HepG2 (cell line): ENCODE measurements around the gene TOR1B. TPM values are rescaled to one million over a fixed set of nuclear protein-coding genes. Genes with fewer than 3 reads are reported as not detected.

Experiments used
- CAMTA2 ChIP-seq: sonication (generic); formaldehyde crosslinking; IDR thresholded peaks from 2 replicates; pipeline ENCODE4 v1.4.0; 2020; ENCODE audit warnings: mild to moderate bottlenecking, missing genetic modification reagents, borderline replicate concordance
- CENPT ChIP-seq: sonication (generic); formaldehyde crosslinking; IDR thresholded peaks from 2 replicates; pipeline ENCODE4 v1.8.0; 2022; ENCODE audit warnings: low read depth, mild to moderate bottlenecking, moderate library complexity, missing genetic modification reagents
- ELF1 ChIP-seq: sonication (generic); formaldehyde crosslinking; IDR thresholded peaks from 2 replicates; pipeline ENCODE4 v1.4.0; 2020; ENCODE audit warnings: missing genetic modification reagents
- FOXA3 ChIP-seq: IDR thresholded peaks from 2 replicates; pipeline ENCODE4 v1.6.1; 2016; ENCODE audit warnings: missing genetic modification reagents, missing compliant biosample characterization
- FOXO1 ChIP-seq: sonication (generic); formaldehyde crosslinking; IDR thresholded peaks from 2 replicates; pipeline ENCODE4 v1.4.0; 2020; ENCODE audit warnings: missing genetic modification reagents
- FOXP4 ChIP-seq: sonication (generic); formaldehyde crosslinking; IDR thresholded peaks from 2 replicates; pipeline ENCODE4 v1.4.0; 2020; ENCODE audit warnings: missing genetic modification reagents
- IKZF5 ChIP-seq: IDR thresholded peaks from 2 replicates; pipeline ENCODE4 v1.6.1; 2018; ENCODE audit warnings: missing genetic modification reagents, mild to moderate bottlenecking, missing compliant biosample characterization
- IRF2 ChIP-seq: IDR thresholded peaks from 2 replicates; pipeline ENCODE4 v1.6.1; 2018; ENCODE audit warnings: missing genetic modification reagents, missing compliant biosample characterization
- IRX3 ChIP-seq: sonication (generic); formaldehyde crosslinking; IDR thresholded peaks from 2 replicates; pipeline ENCODE4 v1.8.1; 2023; ENCODE audit warnings: mild to moderate bottlenecking, low read depth, missing genetic modification reagents, borderline replicate concordance
- KAT8 ChIP-seq: IDR thresholded peaks from 2 replicates; pipeline ENCODE4 v1.6.1; 2016; ENCODE audit warnings: missing genetic modification reagents, missing compliant biosample characterization
- MAZ ChIP-seq, 2 experiments: sonication (generic) in 1 of 2; formaldehyde crosslinking in 1 of 2; IDR thresholded peaks; 2 replicates each; pipeline versions ENCODE4 v1.5.0 to v1.6.1; 2012 to 2020; ENCODE audit warnings: low read depth in 2 of 2, mild to moderate bottlenecking in 2 of 2, borderline replicate concordance in 1 of 2, improper control_type of control experiment in 1 of 2, low read length in 1 of 2, missing genetic modification reagents in 1 of 2, moderate library complexity in 1 of 2
- POGZ ChIP-seq: sonication (generic); formaldehyde crosslinking; IDR thresholded peaks from 2 replicates; pipeline ENCODE4 v1.4.0; 2020; ENCODE audit warnings: mild to moderate bottlenecking, missing genetic modification reagents
- RARA ChIP-seq: IDR thresholded peaks from 2 replicates; pipeline ENCODE4 v1.6.1; 2016; ENCODE audit warnings: missing genetic modification reagents, missing compliant biosample characterization
- SMAD9 ChIP-seq: sonication (generic); formaldehyde crosslinking; IDR thresholded peaks from 2 replicates; pipeline ENCODE4 v1.5.1; 2020; ENCODE audit warnings: mild to moderate bottlenecking, missing genetic modification reagents
- TAF1 ChIP-seq: sonication (generic); formaldehyde crosslinking; IDR thresholded peaks from 2 replicates; pipeline ENCODE4 v1.4.0; 2020; ENCODE audit warnings: missing genetic modification reagents
- THAP9 ChIP-seq: sonication (generic); formaldehyde crosslinking; IDR thresholded peaks from 2 replicates; pipeline ENCODE4; 2020; ENCODE audit warnings: missing genetic modification reagents, mild to moderate bottlenecking, borderline replicate concordance
- UBTF ChIP-seq: sonication (generic); formaldehyde crosslinking; IDR thresholded peaks from 2 replicates; pipeline ENCODE4 v1.4.0; 2020; ENCODE audit warnings: mild to moderate bottlenecking, missing genetic modification reagents
- XRCC5 ChIP-seq: fragments of 200-400 bp; formaldehyde crosslinking; optimal IDR thresholded peaks from 2 replicates; pipeline ENCODE3; 2017; ENCODE audit warnings: mild to moderate bottlenecking, low read length
- ZNF790 ChIP-seq: sonication (generic); formaldehyde crosslinking; IDR thresholded peaks from 2 replicates; pipeline ENCODE4 v1.8.0; 2022; ENCODE audit warnings: missing genetic modification reagents, mild to moderate bottlenecking, borderline replicate concordance
- ZNF891 ChIP-seq: sonication (generic); formaldehyde crosslinking; IDR thresholded peaks from 2 replicates; pipeline ENCODE4 v1.5.0; 2020; ENCODE audit warnings: mild to moderate bottlenecking, missing genetic modification reagents
- polyA plus RNA-seq, 8 experiments: library from polyadenylated mRNA; depleted of rRNA in 3 of 8; stranded (reverse) in 7 of 8; unstranded in 1 of 8; fragments of >200 nt; fragmentation: Illumina TruSeq in 4 of 8; extraction: Trizol in 4 of 8; gene quantifications; 2 replicates each; pipeline versions ENCODE4 v1.2.1 to v1.2.3, GENCODE V29; 2011 to 2016; ENCODE audit warnings: low read depth in 4 of 8, missing spikeins in 1 of 8, mixed read lengths in 1 of 8; ENCODE audit not compliant: insufficient read depth in 1 of 8
- total RNA-seq, 5 experiments: library from RNA; depleted of rRNA; stranded (reverse); fragments of >200 nt; fragmentation: Illumina TruSeq; extraction: Trizol; gene quantifications; 2 replicates each; pipeline ENCODE4 v1.2.3, GENCODE V29; 2016; ENCODE audit warnings: low read depth in 1 of 5

The TOR1B gene
- total and polyA plus RNA-seq, 2 of the 13 experiments (the other 11 are each of a cell fraction or from before 2014, with no cell fraction given), result 18.1 to 21.3 TPM

GRCh38 chr9:129802833-129803675 lies at the start of gene TOR1B (continued):
- peak; percentile 70; the same call in 1 of the 2 replicates for TF ChIP-seq ZNF891 (CRISPR knock-in tag)
- TF ChIP-seq UBTF (CRISPR knock-in tag), result peak; percentile 92
- peak; percentile 36 for TF ChIP-seq XRCC5
- TF ChIP-seq FOXA3 (CRISPR knock-in tag), result peak; percentile 42
- 0 out of 2 replicates have a peak, but pooled peaks have one; percentile 44 for TF ChIP-seq IRX3 (CRISPR knock-in tag)
- peak; percentile 84 for TF ChIP-seq ELF1 (CRISPR knock-in tag)
- TF ChIP-seq RARA (CRISPR knock-in tag), result 0 out of 2 replicates have a peak, but pooled peaks have one; percentile 22
- peak; percentile 88 for TF ChIP-seq KAT8 (CRISPR knock-in tag)
- TF ChIP-seq CAMTA2 (CRISPR knock-in tag), result no peak
- peak; percentile 85 for TF ChIP-seq TAF1 (CRISPR knock-in tag)
- TF ChIP-seq IKZF5 (CRISPR knock-in tag), result peak; percentile 49
- no peak for TF ChIP-seq POGZ
- peak; percentile 18; the same call in 1 of the 2 replicates for TF ChIP-seq FOXP4 (CRISPR knock-in tag)
- peak; percentile 77; the same call in 1 of the 2 replicates for TF ChIP-seq IRF2 (CRISPR knock-in tag)
- no peak; the same call in 1 of the 2 replicates for TF ChIP-seq MAZ (IDR thresholded peaks at IDR 0.05; ENCODE audit: borderline replicate concordance, low read depth, low read length)
- peak; percentile 60 for TF ChIP-seq MAZ (CRISPR knock-in tag; IDR thresholded peaks at IDR 0.05; ENCODE audit: low read depth)
- peak; percentile 59; the same call in 1 of the 2 replicates for TF ChIP-seq FOXO1 (CRISPR knock-in tag)
- peak; percentile 60; the same call in 1 of the 2 replicates for TF ChIP-seq ZNF790 (CRISPR knock-in tag)
- no peak for TF ChIP-seq SMAD9
- TF ChIP-seq THAP9 (CRISPR knock-in tag), result no peak
- TF ChIP-seq CENPT (CRISPR knock-in tag), result no peak
